ENCODE data around the gene EARS2. TPM values are rescaled to one million over a fixed set of nuclear protein-coding genes. Genes with fewer than 3 reads are reported as not detected.
A peak's percentile ranks its signal among the peaks of the same experiment; 100 is the strongest.

EARS2 gene
- total RNA-seq, 1 experiment from 2014 or later, result 38.9 TPM

DNA sequence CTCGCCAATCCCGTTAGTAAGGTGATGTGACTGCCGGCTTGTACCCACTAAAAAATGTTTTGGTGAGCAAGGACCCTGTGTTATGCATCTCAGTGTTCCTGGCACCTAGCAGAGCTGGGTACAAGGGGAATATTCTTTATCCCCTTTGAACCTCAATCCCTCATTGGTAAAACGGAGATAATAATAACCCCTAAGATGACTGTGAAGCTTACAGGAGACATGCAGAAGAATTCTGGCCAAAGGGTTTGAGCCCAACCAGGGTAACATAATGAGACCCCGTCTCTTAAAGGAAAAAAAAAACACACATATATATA is 47.8 kb downstream of the EARS2 start:
- Histone ChIP-seq H3K27ac (ENCODE audit: low read depth, low read length, poor library complexity, severe bottlenecking) (peak overlapping the region; percentile 29), H3K9me3 (ENCODE audit: low read depth, low read length, poor library complexity, severe bottlenecking) (no peaks in the 10 kb centered on the region), H3K4me3 (ENCODE audit: low read depth, low read length, poor library complexity, severe bottlenecking) (peak overlapping the region; percentile 80), H3K4me1 (ENCODE audit: insufficient read depth, low read length, poor library complexity, severe bottlenecking) (peaks cover 21% of the 10 kb centered on the region), H3K36me3 (ENCODE audit: insufficient read depth, low read length, poor library complexity, severe bottlenecking) (no peaks in the 10 kb centered on the region), H3K27me3 (replicated peaks; ENCODE audit: insufficient read depth, low read depth, low read length, poor library complexity) (no peaks in the 10 kb centered on the region)
- ChIA-PET POLR2A (ENCODE audit: low non-redundant PET) (no interaction called here), CTCF (no interaction called here)
- BruUV-seq (replicated peaks), result TSS peak; percentile 66
- no peak for TF ChIP-seq EZH2 (IDR thresholded peaks at IDR 0.05; ENCODE audit: borderline replicate concordance, low read depth, low read length, poor library complexity, severe bottlenecking)
- TF ChIP-seq, protein P1, sequence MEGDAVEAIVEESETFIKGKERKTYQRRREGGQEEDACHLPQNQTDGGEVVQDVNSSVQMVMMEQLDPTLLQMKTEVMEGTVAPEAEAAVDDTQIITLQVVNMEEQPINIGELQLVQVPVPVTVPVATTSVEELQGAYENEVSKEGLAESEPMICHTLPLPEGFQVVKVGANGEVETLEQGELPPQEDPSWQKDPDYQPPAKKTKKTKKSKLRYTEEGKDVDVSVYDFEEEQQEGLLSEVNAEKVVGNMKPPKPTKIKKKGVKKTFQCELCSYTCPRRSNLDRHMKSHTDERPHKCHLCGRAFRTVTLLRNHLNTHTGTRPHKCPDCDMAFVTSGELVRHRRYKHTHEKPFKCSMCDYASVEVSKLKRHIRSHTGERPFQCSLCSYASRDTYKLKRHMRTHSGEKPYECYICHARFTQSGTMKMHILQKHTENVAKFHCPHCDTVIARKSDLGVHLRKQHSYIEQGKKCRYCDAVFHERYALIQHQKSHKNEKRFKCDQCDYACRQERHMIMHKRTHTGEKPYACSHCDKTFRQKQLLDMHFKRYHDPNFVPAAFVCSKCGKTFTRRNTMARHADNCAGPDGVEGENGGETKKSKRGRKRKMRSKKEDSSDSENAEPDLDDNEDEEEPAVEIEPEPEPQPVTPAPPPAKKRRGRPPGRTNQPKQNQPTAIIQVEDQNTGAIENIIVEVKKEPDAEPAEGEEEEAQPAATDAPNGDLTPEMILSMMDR (conservative IDR thresholded peaks at IDR 0.05; ENCODE audit: low read depth, low read length), result no peak
- intact Hi-C loops (cut with micrococcal nuclease; ENCODE audit: unreplicated experiment), result no loop called here
- no peak for DNase-seq (ENCODE audit: low spot score)

DNA sequence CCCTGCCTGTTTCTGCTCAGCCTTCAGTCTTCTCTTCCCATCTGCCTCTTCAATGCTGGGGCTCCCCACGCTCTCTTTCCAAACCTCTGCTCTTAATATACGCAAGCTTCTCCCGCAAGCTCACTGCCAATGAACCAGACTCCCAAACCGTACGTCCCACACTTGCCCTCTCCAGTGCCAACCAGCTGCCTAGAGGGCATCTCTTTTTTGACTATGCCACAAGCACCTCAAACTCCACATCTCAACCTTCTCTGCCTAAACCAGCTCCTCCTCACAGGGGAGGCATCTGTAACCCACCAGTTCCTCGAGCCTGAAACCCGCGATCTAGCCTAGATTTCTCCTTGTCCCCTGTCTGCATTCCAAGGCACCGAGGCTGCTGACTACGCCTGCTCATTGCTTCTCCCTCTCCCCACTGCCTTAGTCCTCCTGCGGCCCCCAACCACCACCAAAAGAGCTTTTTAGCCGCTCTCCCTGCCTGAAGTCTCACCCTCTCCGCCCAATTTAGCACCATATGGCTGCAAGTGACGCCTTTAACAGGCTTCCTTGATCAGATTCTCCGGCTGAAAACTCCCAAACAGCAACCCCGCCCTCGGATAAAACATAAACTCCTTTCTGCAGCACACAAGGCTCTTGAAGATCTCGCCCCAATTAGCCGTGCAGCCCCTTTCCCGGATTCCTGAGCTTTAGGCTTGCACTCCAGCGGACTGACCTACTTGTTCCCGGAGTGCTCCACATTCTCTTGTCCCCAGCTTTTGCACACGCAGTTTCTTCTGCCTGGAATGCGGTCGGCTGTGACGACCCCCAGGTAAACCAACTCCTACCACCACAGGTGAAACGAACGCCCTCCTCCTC is 48.3 kb downstream of the EARS2 start:
- H3K4me3 ChIP-seq (ENCODE audit: low read depth, low read length, poor library complexity, severe bottlenecking), result peak overlapping the region; percentile 80
- no peaks in the 10 kb centered on the region for H3K27me3 ChIP-seq (replicated peaks; ENCODE audit: insufficient read depth, low read depth, low read length, poor library complexity)
- intact Hi-C loops (cut with micrococcal nuclease; ENCODE audit: unreplicated experiment), result no loop called here
- no peaks in the 10 kb centered on the region for H3K36me3 ChIP-seq (ENCODE audit: insufficient read depth, low read length, poor library complexity, severe bottlenecking)
- CTCF ChIA-PET, result no interaction called here
- BruUV-seq (replicated peaks), result no TSS peak
- peak; percentile 37 for DNase-seq (ENCODE audit: low spot score)
- H3K4me1 ChIP-seq (ENCODE audit: insufficient read depth, low read length, poor library complexity, severe bottlenecking), result peaks cover 27% of the 10 kb centered on the region
- TF ChIP-seq EZH2 (IDR thresholded peaks at IDR 0.05; ENCODE audit: borderline replicate concordance, low read depth, low read length, poor library complexity, severe bottlenecking), result no peak
- TF ChIP-seq, protein P1 (conservative IDR thresholded peaks at IDR 0.05; ENCODE audit: low read depth, low read length), result no peak
- H3K27ac ChIP-seq (ENCODE audit: low read depth, low read length, poor library complexity, severe bottlenecking), result peak overlapping the region; percentile 29
- POLR2A ChIA-PET (ENCODE audit: low non-redundant PET), result no interaction called here
- H3K9me3 ChIP-seq (ENCODE audit: low read depth, low read length, poor library complexity, severe bottlenecking), result no peaks in the 10 kb centered on the region

DNA sequence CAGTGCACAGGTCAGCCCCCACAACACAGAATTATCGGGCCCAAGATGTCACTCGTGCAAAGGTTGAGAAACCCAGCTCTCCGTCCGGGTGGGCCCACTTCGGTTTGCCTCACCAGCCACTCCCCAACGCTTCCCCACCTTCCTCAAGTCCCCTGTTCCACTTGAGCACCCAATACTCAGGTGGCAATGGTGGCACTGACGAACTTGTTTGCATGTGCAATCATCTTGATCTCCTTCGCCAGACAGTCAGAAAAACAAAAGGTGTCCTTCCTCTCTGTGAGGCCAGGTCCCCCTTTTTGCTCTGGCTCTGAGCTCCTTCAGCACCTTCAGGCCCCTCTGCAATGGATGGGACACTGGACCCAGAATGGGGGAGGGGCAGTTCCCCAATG is 50.5 kb downstream of the EARS2 start:
- TF ChIP-seq EZH2 (IDR thresholded peaks at IDR 0.05; ENCODE audit: borderline replicate concordance, low read depth, low read length, poor library complexity, severe bottlenecking), result no peak
- TF ChIP-seq, protein P1 (conservative IDR thresholded peaks at IDR 0.05; ENCODE audit: low read depth, low read length), result no peak
- ChIA-PET CTCF (no interaction called here), POLR2A (ENCODE audit: low non-redundant PET) (interaction anchor here (0.5 kb wide), 1 partner anchor 10 kb away, joined by 4 read pairs; no protein-coding TSS in a partner anchor)
- Histone ChIP-seq H3K36me3 (ENCODE audit: insufficient read depth, low read length, poor library complexity, severe bottlenecking) (no peaks in the 10 kb centered on the region), H3K27me3 (replicated peaks; ENCODE audit: insufficient read depth, low read depth, low read length, poor library complexity) (no peaks in the 10 kb centered on the region), H3K9me3 (ENCODE audit: low read depth, low read length, poor library complexity, severe bottlenecking) (no peaks in the 10 kb centered on the region), H3K4me3 (ENCODE audit: low read depth, low read length, poor library complexity, severe bottlenecking) (no peak overlapping the region), H3K27ac (ENCODE audit: low read depth, low read length, poor library complexity, severe bottlenecking) (no peak overlapping the region), H3K4me1 (ENCODE audit: insufficient read depth, low read length, poor library complexity, severe bottlenecking) (peaks cover 27% of the 10 kb centered on the region)
- DNase-seq (ENCODE audit: low spot score), result no peak
- intact Hi-C loops (cut with micrococcal nuclease; ENCODE audit: unreplicated experiment), result no loop called here
- BruUV-seq (replicated peaks), result no TSS peak
